Chondrocyte (in vitro differentiated cells): ENCODE results near the gene ALDOA. TPM values are rescaled to one million over a fixed set of nuclear protein-coding genes. Genes with fewer than 3 reads are reported as not detected.

ENCODE experiments used
- DNase-seq: peaks from one replicate; pipeline ENCODE4 v3.0.0; 2021; ENCODE audit warnings: mixed read lengths, low spot score
- H3K27ac Mint-ChIP-seq: one replicate; pipeline ENCODE4 v1.8.0; 2021; ENCODE audit warnings: mild to moderate bottlenecking, moderate library complexity, mixed read lengths; ENCODE audit not compliant: unreplicated experiment
- H3K27me3 Mint-ChIP-seq: 2 replicates; pipeline ENCODE4 v1.8.0; 2021; ENCODE audit warnings: low read depth, mixed read lengths
- H3K36me3 Mint-ChIP-seq: 2 replicates; pipeline ENCODE4 v1.8.0; 2021; ENCODE audit warnings: low read depth, mixed read lengths
- H3K4me1 Mint-ChIP-seq: 2 replicates; pipeline ENCODE4 v1.8.0; 2021; ENCODE audit warnings: low read depth, mild to moderate bottlenecking, mixed read lengths
- H3K4me3 Mint-ChIP-seq: one replicate; pipeline ENCODE4 v1.8.0; 2021; ENCODE audit warnings: mild to moderate bottlenecking, moderate library complexity, mixed read lengths; ENCODE audit not compliant: unreplicated experiment
- H3K9me3 Mint-ChIP-seq: 2 replicates; pipeline ENCODE4 v1.8.0; 2021; ENCODE audit warnings: low read depth, mixed read lengths
- total RNA-seq: library from RNA; stranded (reverse); gene quantifications from 3 replicates; pipeline ENCODE4 v1.2.1, GENCODE V29; 2021
- TF ChIP-seq, protein P1 (sequence below): fragments of 200-600 bp; sonication (generic); IDR thresholded peaks from 2 replicates; pipeline ENCODE4 v1.5.0; 2021; ENCODE audit warnings: antibody characterized with exemption, mild to moderate bottlenecking, moderate library complexity

Gene ALDOA
- total RNA-seq, 1 donor from 2014 or later: 1,094 TPM

DNA sequence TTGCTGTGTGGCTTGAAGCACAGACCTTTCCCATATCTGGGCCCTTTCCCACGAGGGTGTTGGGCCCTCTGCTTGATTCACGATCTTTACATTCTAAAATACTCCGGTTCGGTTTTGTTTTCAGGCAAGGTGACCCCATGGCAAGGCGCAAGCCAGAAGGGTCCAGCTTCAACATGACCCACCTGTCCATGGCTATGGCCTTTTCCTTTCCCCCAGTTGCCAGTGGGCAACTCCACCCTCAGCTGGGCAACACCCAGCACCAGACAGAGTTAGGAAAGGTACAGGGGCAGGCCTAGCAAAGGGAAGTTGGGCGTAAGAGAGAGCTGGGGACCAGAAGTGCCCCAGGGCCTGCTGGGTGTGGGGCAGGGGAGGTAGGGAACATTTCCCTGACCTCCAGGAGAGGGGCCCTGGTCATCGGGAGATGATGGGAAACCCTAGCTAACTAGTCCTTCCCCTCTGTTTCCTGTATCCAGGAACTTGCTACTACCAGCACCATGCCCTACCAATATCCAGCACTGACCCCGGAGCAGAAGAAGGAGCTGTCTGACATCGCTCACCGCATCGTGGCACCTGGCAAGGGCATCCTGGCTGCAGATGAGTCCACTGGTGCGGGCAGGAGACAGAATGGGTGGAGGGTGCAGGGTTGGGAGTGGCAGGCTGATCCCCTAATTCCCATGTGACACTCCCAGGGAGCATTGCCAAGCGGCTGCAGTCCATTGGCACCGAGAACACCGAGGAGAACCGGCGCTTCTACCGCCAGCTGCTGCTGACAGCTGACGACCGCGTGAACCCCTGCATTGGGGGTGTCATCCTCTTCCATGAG, 1.4 kb downstream of the ALDOA start:
- Mint-ChIP-seq H3K9me3 (no peaks in the 10 kb centered on the region), H3K27ac (peak overlapping the region; percentile 94), H3K4me3 (peak overlapping the region; percentile 93), H3K36me3 (peaks cover 32% of the 10 kb centered on the region), H3K27me3 (no peaks in the 10 kb centered on the region), H3K4me1 (peaks cover 50% of the 10 kb centered on the region)
- TF ChIP-seq, protein P1, sequence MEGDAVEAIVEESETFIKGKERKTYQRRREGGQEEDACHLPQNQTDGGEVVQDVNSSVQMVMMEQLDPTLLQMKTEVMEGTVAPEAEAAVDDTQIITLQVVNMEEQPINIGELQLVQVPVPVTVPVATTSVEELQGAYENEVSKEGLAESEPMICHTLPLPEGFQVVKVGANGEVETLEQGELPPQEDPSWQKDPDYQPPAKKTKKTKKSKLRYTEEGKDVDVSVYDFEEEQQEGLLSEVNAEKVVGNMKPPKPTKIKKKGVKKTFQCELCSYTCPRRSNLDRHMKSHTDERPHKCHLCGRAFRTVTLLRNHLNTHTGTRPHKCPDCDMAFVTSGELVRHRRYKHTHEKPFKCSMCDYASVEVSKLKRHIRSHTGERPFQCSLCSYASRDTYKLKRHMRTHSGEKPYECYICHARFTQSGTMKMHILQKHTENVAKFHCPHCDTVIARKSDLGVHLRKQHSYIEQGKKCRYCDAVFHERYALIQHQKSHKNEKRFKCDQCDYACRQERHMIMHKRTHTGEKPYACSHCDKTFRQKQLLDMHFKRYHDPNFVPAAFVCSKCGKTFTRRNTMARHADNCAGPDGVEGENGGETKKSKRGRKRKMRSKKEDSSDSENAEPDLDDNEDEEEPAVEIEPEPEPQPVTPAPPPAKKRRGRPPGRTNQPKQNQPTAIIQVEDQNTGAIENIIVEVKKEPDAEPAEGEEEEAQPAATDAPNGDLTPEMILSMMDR: no peak
- DNase-seq: no peak

DNA sequence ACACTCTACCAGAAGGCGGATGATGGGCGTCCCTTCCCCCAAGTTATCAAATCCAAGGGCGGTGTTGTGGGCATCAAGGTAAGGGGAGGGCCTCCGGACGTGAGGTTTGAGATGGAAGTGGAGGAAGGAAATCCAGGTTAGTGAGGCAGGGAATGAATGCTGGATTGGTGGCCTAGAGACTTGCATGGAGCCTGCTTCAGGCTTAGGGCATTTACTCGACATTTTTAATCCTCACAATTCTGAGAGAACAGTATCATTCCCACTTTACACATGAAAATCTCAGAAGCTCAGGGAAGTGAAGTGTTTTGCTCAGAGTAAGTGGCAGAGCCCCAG, 2.0 kb downstream of the ALDOA start:
- peak overlapping the region; percentile 94 for H3K27ac Mint-ChIP-seq
- DNase-seq: no peak
- TF ChIP-seq, protein P1: no peak
- no peaks in the 10 kb centered on the region for H3K9me3 Mint-ChIP-seq
- H3K27me3 Mint-ChIP-seq: no peaks in the 10 kb centered on the region
- H3K36me3 Mint-ChIP-seq: peaks cover 34% of the 10 kb centered on the region
- H3K4me3 Mint-ChIP-seq: peak overlapping the region; percentile 93
- H3K4me1 Mint-ChIP-seq: peaks cover 53% of the 10 kb centered on the region

DNA sequence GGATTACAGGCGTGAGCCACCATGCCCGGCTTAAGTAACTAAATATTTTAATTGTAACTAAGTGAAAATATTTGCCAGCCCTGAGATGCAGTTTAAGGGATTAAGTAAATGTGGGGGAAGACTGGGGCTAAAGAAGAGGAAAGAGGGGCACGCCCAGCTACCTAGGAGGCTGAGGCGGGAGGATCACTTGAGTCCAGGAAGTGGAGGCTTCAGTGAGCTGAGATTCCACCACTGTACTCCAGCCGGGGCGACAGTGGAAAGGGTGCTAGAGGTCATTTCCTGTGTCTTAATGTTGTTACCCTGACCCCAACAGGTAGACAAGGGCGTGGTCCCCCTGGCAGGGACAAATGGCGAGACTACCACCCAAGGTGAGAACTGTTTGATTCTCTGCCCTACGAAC, 2.8 kb downstream of the ALDOA start:
- H3K27me3 Mint-ChIP-seq: no peaks in the 10 kb centered on the region
- peaks cover 51% of the 10 kb centered on the region for H3K4me1 Mint-ChIP-seq
- peak overlapping the region; percentile 58 for H3K4me3 Mint-ChIP-seq
- H3K36me3 Mint-ChIP-seq: peaks cover 35% of the 10 kb centered on the region
- no peaks in the 10 kb centered on the region for H3K9me3 Mint-ChIP-seq
- TF ChIP-seq, protein P1: no peak
- peak overlapping the region; percentile 73 for H3K27ac Mint-ChIP-seq
- DNase-seq: no peak

DNA sequence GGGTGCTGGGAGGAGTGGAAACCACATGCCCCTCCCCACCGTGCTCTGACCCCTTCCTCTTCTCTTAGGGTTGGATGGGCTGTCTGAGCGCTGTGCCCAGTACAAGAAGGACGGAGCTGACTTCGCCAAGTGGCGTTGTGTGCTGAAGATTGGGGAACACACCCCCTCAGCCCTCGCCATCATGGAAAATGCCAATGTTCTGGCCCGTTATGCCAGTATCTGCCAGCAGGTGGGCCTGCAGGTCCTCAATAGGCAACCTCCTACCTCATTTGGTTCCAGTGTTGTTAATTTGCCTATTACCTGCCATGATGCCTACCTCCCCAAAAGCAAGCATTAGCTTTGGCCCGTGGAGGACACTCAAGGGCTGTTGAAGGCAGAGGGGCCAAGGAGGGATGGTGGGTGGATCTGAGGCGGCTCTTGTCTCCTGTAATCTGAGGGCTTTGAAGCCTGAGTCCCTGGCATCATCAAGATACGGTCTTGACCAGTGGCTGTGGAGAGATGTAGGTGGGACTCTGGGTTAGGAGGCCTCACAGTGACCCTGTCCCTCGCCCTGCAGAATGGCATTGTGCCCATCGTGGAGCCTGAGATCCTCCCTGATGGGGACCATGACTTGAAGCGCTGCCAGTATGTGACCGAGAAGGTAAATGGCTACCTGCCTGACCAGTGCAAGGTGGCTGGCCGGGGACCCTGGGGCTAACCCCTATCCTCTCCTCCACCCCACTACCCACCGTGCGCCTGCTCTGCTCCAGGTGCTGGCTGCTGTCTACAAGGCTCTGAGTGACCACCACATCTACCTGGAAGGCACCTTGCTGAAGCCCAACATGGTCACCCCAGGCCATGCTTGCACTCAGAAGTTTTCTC, 3.4 kb downstream of the ALDOA start:
- H3K4me3 Mint-ChIP-seq: peak overlapping the region; percentile 58
- no peak for DNase-seq
- H3K4me1 Mint-ChIP-seq: peaks cover 47% of the 10 kb centered on the region
- no peaks in the 10 kb centered on the region for H3K27me3 Mint-ChIP-seq
- H3K36me3 Mint-ChIP-seq: peaks cover 38% of the 10 kb centered on the region
- TF ChIP-seq, protein P1: peak; percentile 73
- H3K9me3 Mint-ChIP-seq: no peaks in the 10 kb centered on the region
- peak overlapping the region; percentile 73 for H3K27ac Mint-ChIP-seq
